HG03571 (cell line): Measurements from ENCODE around the gene ACTR3.
A peak's percentile ranks its signal among the peaks of the same experiment; 100 is the strongest.

ENCODE experiments used
- ATAC-seq: cut with Tn5 transposase; IDR thresholded peaks from one replicate; pipeline ENCODE4 v1.9.1; 2021; ENCODE audit not compliant: unreplicated experiment

The ACTR3 gene

GRCh38 chr2:113875135-113875534 is 14.8 kb upstream of the ACTR3 start:
- no peak for ATAC-seq

GRCh38 chr2:113876503-113877387 is 13.1 kb upstream of the ACTR3 start:
- ATAC-seq: no peak

- no peak for ATAC-seq
These were observed 11.9 kb upstream of the ACTR3 start for GRCh38 chr2:113877711-113878598.

- no peak for ATAC-seq
These were observed 11.1 kb upstream of the ACTR3 start for GRCh38 chr2:113878743-113879142.

GRCh38 chr2:113879457-113879856 is 10.4 kb upstream of the ACTR3 start:
- ATAC-seq: no peak

GRCh38 chr2:113886479-113887008 is 3.3 kb upstream of the ACTR3 start:
- peak; percentile 70 for ATAC-seq

- ATAC-seq: no peak
These were observed 2.7 kb upstream of the ACTR3 start for GRCh38 chr2:113887009-113887792.

GRCh38 chr2:113888641-113889470 is 1.0 kb upstream of the ACTR3 start:
- no peak for ATAC-seq

- ATAC-seq: peak; percentile 22
These were observed 655 bp downstream of the ACTR3 start for GRCh38 chr2:113890253-113891235.

GRCh38 chr2:113891265-113891959 is 1.5 kb downstream of the ACTR3 start:
- no peak for ATAC-seq

GRCh38 chr2:113892004-113892710 is 2.3 kb downstream of the ACTR3 start:
- ATAC-seq: no peak

GRCh38 chr2:113894156-113894743 is 4.4 kb downstream of the ACTR3 start:
- no peak for ATAC-seq

- ATAC-seq: no peak
These were observed 5.4 kb downstream of the ACTR3 start for GRCh38 chr2:113895301-113895700.

- ATAC-seq: no peak
These were observed 6.1 kb downstream of the ACTR3 start for GRCh38 chr2:113895819-113896563.

GRCh38 chr2:113896791-113897190 is 6.9 kb downstream of the ACTR3 start:
- no peak for ATAC-seq

GRCh38 chr2:113898081-113898480 is 8.2 kb downstream of the ACTR3 start:
- no peak for ATAC-seq
